ENCODE data around the gene RRP1. TPM values are rescaled to one million over a fixed set of nuclear protein-coding genes. Genes with fewer than 3 reads are reported as not detected.

The RRP1 gene
- total RNA-seq, 1 donor from 2014 or later: 34.5 TPM

DNA sequence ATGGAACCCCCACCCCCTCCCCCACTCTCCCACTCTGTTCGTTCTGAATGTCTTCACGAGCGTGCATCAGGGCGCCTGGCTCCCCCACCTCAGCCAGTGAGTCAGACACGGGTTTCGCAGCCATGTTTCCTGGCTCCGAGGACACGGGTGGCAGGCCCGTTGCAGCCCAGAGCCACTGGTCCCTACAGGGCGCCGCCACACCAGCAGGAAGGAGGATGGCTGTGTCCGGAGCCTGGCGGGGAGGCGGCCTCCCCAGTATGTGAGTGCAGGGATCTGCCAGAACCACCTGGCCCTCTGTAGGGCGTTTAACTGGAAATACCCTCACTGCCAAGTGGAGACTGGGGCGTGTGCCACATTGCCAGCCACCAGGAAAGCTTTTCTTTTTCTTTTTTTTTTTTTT lies 31.8 kb upstream of the RRP1 start:
- FAIRE-seq: no peak
- DNase-seq (ENCODE audit: low read depth): no peak
- no peak overlapping the region for H3K4me3 ChIP-seq (ENCODE audit: low read depth, low read length)
- no peaks in the 10 kb centered on the region for H3K27me3 ChIP-seq (ENCODE audit: control insufficient read depth, insufficient read depth, low read length)
- H3K36me3 ChIP-seq (ENCODE audit: control insufficient read depth, insufficient read depth, low read length): peaks cover 48% of the 10 kb centered on the region
- TF ChIP-seq, protein P1, sequence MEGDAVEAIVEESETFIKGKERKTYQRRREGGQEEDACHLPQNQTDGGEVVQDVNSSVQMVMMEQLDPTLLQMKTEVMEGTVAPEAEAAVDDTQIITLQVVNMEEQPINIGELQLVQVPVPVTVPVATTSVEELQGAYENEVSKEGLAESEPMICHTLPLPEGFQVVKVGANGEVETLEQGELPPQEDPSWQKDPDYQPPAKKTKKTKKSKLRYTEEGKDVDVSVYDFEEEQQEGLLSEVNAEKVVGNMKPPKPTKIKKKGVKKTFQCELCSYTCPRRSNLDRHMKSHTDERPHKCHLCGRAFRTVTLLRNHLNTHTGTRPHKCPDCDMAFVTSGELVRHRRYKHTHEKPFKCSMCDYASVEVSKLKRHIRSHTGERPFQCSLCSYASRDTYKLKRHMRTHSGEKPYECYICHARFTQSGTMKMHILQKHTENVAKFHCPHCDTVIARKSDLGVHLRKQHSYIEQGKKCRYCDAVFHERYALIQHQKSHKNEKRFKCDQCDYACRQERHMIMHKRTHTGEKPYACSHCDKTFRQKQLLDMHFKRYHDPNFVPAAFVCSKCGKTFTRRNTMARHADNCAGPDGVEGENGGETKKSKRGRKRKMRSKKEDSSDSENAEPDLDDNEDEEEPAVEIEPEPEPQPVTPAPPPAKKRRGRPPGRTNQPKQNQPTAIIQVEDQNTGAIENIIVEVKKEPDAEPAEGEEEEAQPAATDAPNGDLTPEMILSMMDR (IDR thresholded peaks at IDR 0.05; ENCODE audit: insufficient read depth, low read length, severe bottlenecking): no peak

DNA sequence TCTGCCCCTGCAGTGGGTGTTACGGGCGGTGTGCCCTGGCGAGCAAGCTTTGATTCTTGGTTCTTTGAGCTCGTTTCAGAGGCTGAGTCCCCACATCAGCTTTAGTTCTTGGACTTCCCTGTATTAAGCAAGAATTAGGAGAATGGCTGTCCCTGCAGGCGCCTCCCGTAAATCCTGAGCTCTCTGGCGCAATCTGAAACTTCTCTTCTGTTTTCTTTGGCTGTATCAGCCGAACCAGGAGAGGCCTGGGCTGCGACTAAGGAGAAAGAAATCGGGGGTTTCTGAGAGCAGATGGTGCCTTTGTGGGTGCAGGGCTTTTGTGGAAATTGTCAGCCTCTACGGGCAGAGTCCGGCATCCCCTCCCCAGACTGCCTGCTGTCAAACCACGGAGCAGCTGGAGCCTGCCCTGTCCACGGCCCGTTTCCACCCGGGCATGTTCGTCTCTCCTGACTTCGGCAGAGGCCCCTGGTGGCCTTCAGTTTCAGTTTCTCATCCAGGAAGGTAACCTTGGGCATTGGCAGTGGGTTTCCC lies 31.2 kb upstream of the RRP1 start:
- H3K36me3 ChIP-seq (ENCODE audit: control insufficient read depth, insufficient read depth, low read length): peaks cover 43% of the 10 kb centered on the region
- no peak for FAIRE-seq
- DNase-seq (ENCODE audit: low read depth): no peak

DNA sequence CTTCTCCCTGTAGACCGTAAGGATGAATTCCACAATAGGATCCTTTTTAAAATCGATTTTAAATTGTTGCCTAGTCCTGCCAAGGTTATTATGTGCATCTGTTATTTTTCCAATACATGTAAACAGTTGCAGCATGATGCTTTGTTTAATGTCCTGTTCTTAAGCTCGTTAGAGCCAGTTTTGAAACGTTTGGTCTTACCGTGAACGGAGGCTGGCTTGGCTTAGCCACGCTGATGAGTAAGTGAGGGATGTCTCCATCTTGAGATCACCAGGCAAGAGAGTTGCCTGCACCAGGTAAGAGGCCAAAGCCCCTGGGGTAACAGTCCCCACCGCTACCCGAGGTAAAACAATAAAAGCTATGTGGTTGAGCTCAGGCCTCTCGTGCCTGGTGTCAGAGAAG lies 30.6 kb upstream of the RRP1 start:
- Histone ChIP-seq H3K27me3 (ENCODE audit: control insufficient read depth, insufficient read depth, low read length) (no peaks in the 10 kb centered on the region), H3K36me3 (ENCODE audit: control insufficient read depth, insufficient read depth, low read length) (peaks cover 37% of the 10 kb centered on the region), H3K4me3 (ENCODE audit: low read depth, low read length) (no peak overlapping the region)
- TF ChIP-seq, protein P1 (IDR thresholded peaks at IDR 0.05; ENCODE audit: insufficient read depth, low read length, severe bottlenecking): no peak
- DNase-seq (ENCODE audit: low read depth): no peak
- no peak for FAIRE-seq

More for the DNA sequence above, 31.2 kb upstream of the RRP1 start:
- Histone ChIP-seq H3K4me3 (ENCODE audit: low read depth, low read length) (no peak overlapping the region), H3K27me3 (ENCODE audit: control insufficient read depth, insufficient read depth, low read length) (no peaks in the 10 kb centered on the region)
- TF ChIP-seq, protein P1 (IDR thresholded peaks at IDR 0.05; ENCODE audit: insufficient read depth, low read length, severe bottlenecking): no peak

DNA sequence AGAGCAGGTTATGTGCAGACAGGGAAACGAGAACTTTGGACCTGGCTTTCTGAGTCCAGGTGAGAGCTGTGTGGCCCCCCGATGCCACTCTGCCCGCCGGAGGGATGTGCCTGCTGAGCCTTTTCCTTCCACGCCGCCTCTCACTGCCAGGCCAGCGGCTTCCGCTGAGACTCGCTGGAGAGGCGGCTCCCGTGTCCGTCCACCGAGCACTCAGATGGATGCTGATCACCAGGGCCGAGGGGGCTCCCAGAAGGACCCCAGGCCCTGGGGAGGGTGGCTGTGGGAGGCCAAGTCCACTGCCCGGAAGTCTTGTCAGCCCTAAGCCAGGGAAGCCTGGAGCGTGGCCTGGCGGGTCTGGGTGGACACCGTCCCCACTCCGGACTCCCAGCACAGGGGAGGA lies 29.7 kb upstream of the RRP1 start:
- Histone ChIP-seq H3K36me3 (ENCODE audit: control insufficient read depth, insufficient read depth, low read length) (peaks cover 29% of the 10 kb centered on the region), H3K4me3 (ENCODE audit: low read depth, low read length) (no peak overlapping the region), H3K27me3 (ENCODE audit: control insufficient read depth, insufficient read depth, low read length) (no peaks in the 10 kb centered on the region)
- no peak for FAIRE-seq
- TF ChIP-seq, protein P1 (IDR thresholded peaks at IDR 0.05; ENCODE audit: insufficient read depth, low read length, severe bottlenecking): no peak
- DNase-seq (ENCODE audit: low read depth): no peak

DNA sequence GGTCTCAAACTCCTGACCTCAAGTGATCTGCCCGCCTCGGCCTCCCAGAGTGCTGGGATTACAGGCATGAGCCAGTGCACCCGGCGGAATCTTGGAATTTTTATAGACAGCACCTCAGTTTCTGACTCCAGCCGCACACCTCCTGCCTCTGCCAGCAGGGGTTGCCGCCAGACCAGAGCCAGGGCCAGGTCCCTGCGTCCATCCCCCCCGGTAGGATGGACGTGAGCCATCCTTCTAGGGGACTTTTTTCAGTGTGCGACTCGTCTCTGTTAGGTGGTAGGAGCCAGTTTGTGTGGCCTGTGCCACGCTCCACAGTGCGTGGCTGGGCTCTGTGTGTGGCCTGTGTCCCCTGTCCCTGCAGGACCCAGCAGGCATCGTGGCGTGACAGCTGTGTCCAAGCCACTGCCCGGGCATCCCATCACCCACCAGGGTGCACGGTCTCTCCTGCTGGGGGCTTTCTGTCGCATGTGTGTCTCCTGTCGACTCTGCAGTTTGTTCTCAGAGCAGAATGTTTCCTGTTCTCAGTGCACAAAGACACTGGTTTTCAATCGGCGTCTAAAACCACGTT lies 28.9 kb upstream of the RRP1 start:
- TF ChIP-seq, protein P1 (IDR thresholded peaks at IDR 0.05; ENCODE audit: insufficient read depth, low read length, severe bottlenecking): no peak
- Histone ChIP-seq H3K36me3 (ENCODE audit: control insufficient read depth, insufficient read depth, low read length) (peaks cover 24% of the 10 kb centered on the region), H3K4me3 (ENCODE audit: low read depth, low read length) (no peak overlapping the region), H3K27me3 (ENCODE audit: control insufficient read depth, insufficient read depth, low read length) (no peaks in the 10 kb centered on the region)
- FAIRE-seq: no peak
- no peak for DNase-seq (ENCODE audit: low read depth)

DNA sequence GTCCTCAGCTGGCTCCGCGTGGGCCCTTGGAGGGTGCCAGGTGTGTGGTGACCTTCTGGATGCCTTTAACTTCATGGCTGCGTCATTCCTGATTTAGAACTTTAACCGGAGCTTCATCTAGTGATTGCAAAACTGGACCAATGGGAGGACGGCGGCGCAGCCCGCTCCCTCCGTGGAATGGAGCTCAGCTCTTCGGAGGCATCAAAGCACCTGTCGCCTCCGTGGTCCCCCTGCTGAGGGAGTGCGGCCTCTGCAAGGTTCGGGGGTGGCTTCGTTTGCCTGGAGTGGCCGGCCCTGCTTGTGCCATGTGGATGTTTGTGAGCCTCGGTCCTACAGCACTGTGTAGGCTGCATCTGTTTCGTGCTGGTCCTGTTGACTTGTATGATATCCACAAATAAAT lies 27.5 kb upstream of the RRP1 start:
- Histone ChIP-seq H3K27me3 (ENCODE audit: control insufficient read depth, insufficient read depth, low read length) (no peaks in the 10 kb centered on the region), H3K4me3 (ENCODE audit: low read depth, low read length) (no peak overlapping the region), H3K36me3 (ENCODE audit: control insufficient read depth, insufficient read depth, low read length) (peaks cover 11% of the 10 kb centered on the region)
- TF ChIP-seq, protein P1 (IDR thresholded peaks at IDR 0.05; ENCODE audit: insufficient read depth, low read length, severe bottlenecking): no peak
- no peak for DNase-seq (ENCODE audit: low read depth)
- no peak for FAIRE-seq

Measured in bronchial epithelial cell (primary cell).